Activated CD4-positive, alpha-beta T cell treated with anti-CD3 and anti-CD28 coated beads, Interleukin-10, Interleukin-2, amounts not matched to agents 100 ng/mL and 50 ng/mL, durations not matched to agents 16 hours and 8 hours (primary cell): ENCODE data around the gene AANAT.
"Not testable (repeated sequence)": the region's sequence is repeated elsewhere in the genome, so short reads cannot be mapped to it uniquely, and the experiment has no call there.

Experiments used
- DNase-seq: peaks from one replicate; pipeline ENCODE4 v3.0.0-alpha.2; 2020

Gene AANAT

GRCh38 chr17:76510831-76511244, 43.4 kb downstream of the AANAT start:
- DNase-seq, result no peak

- no peak for DNase-seq
These were observed 44.4 kb downstream of the AANAT start for GRCh38 chr17:76511668-76512365.

GRCh38 chr17:76512366-76513305, 45.2 kb downstream of the AANAT start:
- DNase-seq, result no peak

- DNase-seq, result no peak
These were observed 45.9 kb downstream of the AANAT start for GRCh38 chr17:76513306-76513692.

GRCh38 chr17:76514355-76514754, 47.0 kb downstream of the AANAT start:
- not testable (repeated sequence) for DNase-seq

- peak; percentile 95 for DNase-seq
These were observed 48.0 kb downstream of the AANAT start for GRCh38 chr17:76515274-76515949.

- no peak for DNase-seq
These were observed 50.2 kb downstream of the AANAT start for GRCh38 chr17:76517638-76518038.

GRCh38 chr17:76519048-76519966, 51.9 kb downstream of the AANAT start:
- DNase-seq, result no peak
